ENCODE data around the gene FAM200C. TPM values are rescaled to one million over a fixed set of nuclear protein-coding genes. Genes with fewer than 3 reads are reported as not detected.

The FAM200C gene
- total RNA-seq, 1 experiment from 2014 or later, result 4.2 TPM

- H3K4me2 ChIP-seq (ENCODE audit: low read length), result no peak overlapping the region
- ATAC-seq, result no peak
- no peak overlapping the region for H2AFZ ChIP-seq (ENCODE audit: low read depth, low read length, poor library complexity, severe bottlenecking)
- H3K9ac ChIP-seq (ENCODE audit: low read length), result no peak overlapping the region
- no TSS peak for BruUV-seq (replicated peaks)
- H3K36me3 ChIP-seq (ENCODE audit: control insufficient read depth in 1 of 2, insufficient read depth in 2 of 2, low read length in 2 of 2), result no peaks in the 10 kb centered on the region
- ChIA-PET RAD21 (ENCODE audit: low non-redundant PET in 1 of 2, low total read pairs in 2 of 2, uncharacterized antibody in 2 of 2, unreplicated experiment in 2 of 2) (no interaction called here), CTCF (interaction anchor here (1.7 kb wide), 1 partner anchor 15 kb away, joined by 6 read pairs; no protein-coding TSS in a partner anchor), POLR2A (no interaction called here)
- H3K79me2 ChIP-seq (ENCODE audit: insufficient read depth, low read length), result no peaks in the 10 kb centered on the region
- intact Hi-C loops (cut with micrococcal nuclease), result no loop called here
- no peaks in the 10 kb centered on the region for H4K20me1 ChIP-seq (ENCODE audit: insufficient read depth)
- H3K9me2 ChIP-seq (ENCODE audit: insufficient read depth), result no peaks in the 10 kb centered on the region
- H3K9me3 ChIP-seq (ENCODE audit: control insufficient read depth in 1 of 2, insufficient read depth in 1 of 2, low read depth in 1 of 2, low read length in 2 of 2), result no peaks in the 10 kb centered on the region
- TF ChIP-seq ELF1 (IDR thresholded peaks at IDR 0.05; ENCODE audit: borderline replicate concordance, low read depth), result no peak
- no peak for TF ChIP-seq EZH2phosphoT487 (IDR thresholded peaks at IDR 0.05; ENCODE audit: borderline replicate concordance)
- TF ChIP-seq SRF (IDR thresholded peaks at IDR 0.05; ENCODE audit: low read depth), result no peak
- TF ChIP-seq MAX (IDR thresholded peaks at IDR 0.05), result no peak
- no peak for TF ChIP-seq ZFX (IDR thresholded peaks at IDR 0.05)
- no peak for TF ChIP-seq JUND (IDR thresholded peaks at IDR 0.05)
- no peak for TF ChIP-seq YY1 (IDR thresholded peaks at IDR 0.05; ENCODE audit: extremely low read depth, insufficient replicate concordance, low read depth, low read length)
- TF ChIP-seq EGR1 (IDR thresholded peaks at IDR 0.05; ENCODE audit: low read depth), result no peak
- H3K27me3 ChIP-seq (ENCODE audit: insufficient read depth, low read length), result peaks cover 32% of the 10 kb centered on the region
- H3K4me1 ChIP-seq (ENCODE audit: control insufficient read depth in 1 of 2, insufficient read depth in 2 of 2, low read length in 2 of 2), result no peaks in the 10 kb centered on the region
- no peak overlapping the region for H3K4me3 ChIP-seq (replicated peaks in 1 of 2; ENCODE audit: low read depth in 1 of 2, low read length in 2 of 2)
- DNase-seq (ENCODE audit: low read depth, low spot score), result no peak
- H3K27ac ChIP-seq (ENCODE audit: low read depth, low read length), result no peak overlapping the region
Measured at GRCh38 chr5:160376416-160376815, 23.4 kb downstream of the FAM200C start.

GRCh38 chr5:160375701-160376100 is 24.2 kb downstream of the FAM200C start:
- H3K27me3 ChIP-seq (ENCODE audit: insufficient read depth, low read length), result peaks cover 32% of the 10 kb centered on the region
- TF ChIP-seq CTCF (IDR thresholded peaks at IDR 0.05 in 2 of 3, conservative IDR thresholded peaks at IDR 0.05 in 1 of 3; ENCODE audit: borderline replicate concordance in 1 of 3, insufficient read depth in 1 of 3, low read depth in 2 of 3, low read length in 2 of 3) (no peak), CEBPB (IDR thresholded peaks at IDR 0.05; ENCODE audit: low read depth) (no peak), REST (IDR thresholded peaks at IDR 0.05; ENCODE audit: low read depth) (no peak), SIN3A (IDR thresholded peaks at IDR 0.05; ENCODE audit: low read depth) (no peak), RAD21 (IDR thresholded peaks at IDR 0.05; ENCODE audit: low read depth) (no peak), JUND (IDR thresholded peaks at IDR 0.05) (no peak), ZBTB33 (IDR thresholded peaks at IDR 0.05; ENCODE audit: extremely low read depth, insufficient replicate concordance, low read length) (no peak)

More at GRCh38 chr5:160375701-160376100, 24.2 kb downstream of the FAM200C start:
- POLR2A ChIA-PET, result no interaction called here
- RAD21 ChIA-PET (ENCODE audit: low non-redundant PET in 1 of 2, low total read pairs in 2 of 2, uncharacterized antibody in 2 of 2, unreplicated experiment in 2 of 2), result no interaction called here
- Histone ChIP-seq H3K4me3 (replicated peaks in 1 of 2; ENCODE audit: low read depth in 1 of 2, low read length in 2 of 2) (no peak overlapping the region), H3K36me3 (ENCODE audit: control insufficient read depth in 1 of 2, insufficient read depth in 2 of 2, low read length in 2 of 2) (no peaks in the 10 kb centered on the region), H3K9me2 (ENCODE audit: insufficient read depth) (no peaks in the 10 kb centered on the region), H3K9me3 (ENCODE audit: control insufficient read depth in 1 of 2, insufficient read depth in 1 of 2, low read depth in 1 of 2, low read length in 2 of 2) (no peaks in the 10 kb centered on the region), H3K4me1 (ENCODE audit: control insufficient read depth in 1 of 2, insufficient read depth in 2 of 2, low read length in 2 of 2) (peaks cover 0 to 1% of the 10 kb centered on the region in 2 experiments; a peak in 1 of 4 replicates), H3K9ac (ENCODE audit: low read length) (no peak overlapping the region), H3K4me2 (ENCODE audit: low read length) (no peak overlapping the region), H4K20me1 (ENCODE audit: insufficient read depth) (no peaks in the 10 kb centered on the region), H3K27ac (ENCODE audit: low read depth, low read length) (no peak overlapping the region), H3K79me2 (ENCODE audit: insufficient read depth, low read length) (no peaks in the 10 kb centered on the region), H2AFZ (ENCODE audit: low read depth, low read length, poor library complexity, severe bottlenecking) (no peak overlapping the region)
- BruUV-seq (replicated peaks), result no TSS peak
- DNase-seq (ENCODE audit: low read depth, low spot score) (no peak), ATAC-seq (no peak)
- intact Hi-C loops (cut with micrococcal nuclease), result no loop called here
- CTCF ChIA-PET, result no interaction called here
